Loucy (cell line): Measurements from ENCODE around the gene LRRC58.

Experiments
- H2AFZ ChIP-seq: fragments of 200-600 bp; sonication (generic); 2 replicates; pipeline ENCODE4 v1.6.0; 2016; ENCODE audit warnings: antibody characterized with exemption, mild to moderate bottlenecking, low read length, moderate library complexity
- H3F3A ChIP-seq: fragments of 200-600 bp; 2 replicates; pipeline ENCODE4 v1.6.0; 2016; ENCODE audit warnings: antibody characterized with exemption, low read depth, mild to moderate bottlenecking
- H3K27me3 ChIP-seq: fragments of 200-600 bp; sonication (generic); 2 replicates; pipeline ENCODE4 v1.6.1; 2014; ENCODE audit warnings: low read length, mild to moderate bottlenecking; ENCODE audit not compliant: insufficient read depth, poor library complexity, severe bottlenecking
- H3K36me3 ChIP-seq: fragments of 200-600 bp; sonication (generic); 2 replicates; pipeline ENCODE4 v1.6.1; 2016; ENCODE audit warnings: low read length; ENCODE audit not compliant: insufficient read depth
- H3K4me1 ChIP-seq: fragments of 200-600 bp; sonication (generic); 2 replicates; pipeline ENCODE4 v1.5.1; 2014; ENCODE audit warnings: low read length, mild to moderate bottlenecking; ENCODE audit not compliant: insufficient read depth, poor library complexity, severe bottlenecking
- H3K4me2 ChIP-seq: fragments of 200-600 bp; sonication (generic); 2 replicates; pipeline ENCODE4 v1.6.0; 2014; ENCODE audit warnings: antibody characterized with exemption, low read length, low read depth, mild to moderate bottlenecking; ENCODE audit not compliant: poor library complexity, severe bottlenecking
- H3K4me3 ChIP-seq: fragments of 200-600 bp; sonication (generic); 2 replicates; pipeline ENCODE4 v1.5.1; 2014; ENCODE audit warnings: low read length, mild to moderate bottlenecking, mixed read lengths; ENCODE audit not compliant: poor library complexity, severe bottlenecking
- H3K79me2 ChIP-seq: fragments of 200-600 bp; sonication (generic); 2 replicates; pipeline ENCODE4 v1.6.1; 2014; ENCODE audit warnings: low read length; ENCODE audit not compliant: insufficient read depth
- H3K9ac ChIP-seq: fragments of 200-600 bp; sonication (generic); 2 replicates; pipeline ENCODE4 v1.6.0; 2014; ENCODE audit warnings: mild to moderate bottlenecking, low read depth, low read length, moderate library complexity; ENCODE audit not compliant: poor library complexity, severe bottlenecking
- H3K9me2 ChIP-seq: fragments of 200-600 bp; sonication (generic); replicated peaks from 2 replicates; pipeline ENCODE4 v1.6.1; 2016; ENCODE audit warnings: low read depth, low read length, mixed read lengths
- H3K9me3 ChIP-seq: fragments of 200-600 bp; sonication (generic); 2 replicates; pipeline ENCODE4 v1.6.1; 2014; ENCODE audit warnings: mild to moderate bottlenecking, antibody characterized with exemption, low read length, low read depth; ENCODE audit not compliant: insufficient read depth
- H4K20me1 ChIP-seq: fragments of 200-600 bp; sonication (generic); 2 replicates; pipeline ENCODE4 v1.6.0; 2014; ENCODE audit warnings: antibody characterized with exemption, low read length, mild to moderate bottlenecking; ENCODE audit not compliant: insufficient read depth, poor library complexity, severe bottlenecking
- CTCF ChIP-seq: fragments of 200-600 bp; sonication (generic); conservative IDR thresholded peaks from 2 replicates; pipeline ENCODE4 v1.5.1; 2014; ENCODE audit warnings: mild to moderate bottlenecking, antibody characterized with exemption, low read length
- EZH2phosphoT487 ChIP-seq: fragments of 200-600 bp; IDR thresholded peaks from 2 replicates; pipeline ENCODE4 v1.6.1; 2018; ENCODE audit warnings: antibody characterized with exemption, mild to moderate bottlenecking, moderate library complexity, borderline replicate concordance

LRRC58 gene

GRCh38 chr3:120368172-120368571 lies 19.0 kb upstream of the LRRC58 start:
- no peaks in the 10 kb centered on the region for H4K20me1 ChIP-seq
- no peaks in the 10 kb centered on the region for H3K4me1 ChIP-seq
- no peak overlapping the region for H2AFZ ChIP-seq
- H3K4me2 ChIP-seq: no peak overlapping the region
- no peaks in the 10 kb centered on the region for H3K9me3 ChIP-seq
- H3K27me3 ChIP-seq: no peaks in the 10 kb centered on the region
- H3K79me2 ChIP-seq: no peaks in the 10 kb centered on the region
- no peaks in the 10 kb centered on the region for H3K36me3 ChIP-seq
- H3K9me2 ChIP-seq: no peaks in the 10 kb centered on the region
- H3K4me3 ChIP-seq: no peak overlapping the region
- TF ChIP-seq EZH2phosphoT487 (no peak), CTCF (no peak)
- no peaks in the 10 kb centered on the region for H3F3A ChIP-seq
- no peak overlapping the region for H3K9ac ChIP-seq

- H2AFZ ChIP-seq: no peak overlapping the region
- H3K4me1 ChIP-seq: no peaks in the 10 kb centered on the region
- no peaks in the 10 kb centered on the region for H3K27me3 ChIP-seq
- H3K9me3 ChIP-seq: no peaks in the 10 kb centered on the region
- H4K20me1 ChIP-seq: no peaks in the 10 kb centered on the region
- no peaks in the 10 kb centered on the region for H3K36me3 ChIP-seq
- no peak overlapping the region for H3K9ac ChIP-seq
- TF ChIP-seq EZH2phosphoT487: no peak
- no peak for TF ChIP-seq CTCF
- H3K9me2 ChIP-seq: no peaks in the 10 kb centered on the region
- H3K4me2 ChIP-seq: no peak overlapping the region
- H3K79me2 ChIP-seq: no peaks in the 10 kb centered on the region
- H3K4me3 ChIP-seq: no peak overlapping the region
- H3F3A ChIP-seq: no peaks in the 10 kb centered on the region
Measured at GRCh38 chr3:120364821-120365220, 15.7 kb upstream of the LRRC58 start.

GRCh38 chr3:120364101-120364500 lies 14.9 kb upstream of the LRRC58 start:
- H3K4me1 ChIP-seq: no peaks in the 10 kb centered on the region
- no peaks in the 10 kb centered on the region for H4K20me1 ChIP-seq
- no peaks in the 10 kb centered on the region for H3K27me3 ChIP-seq
- H3K4me3 ChIP-seq: no peak overlapping the region
- no peaks in the 10 kb centered on the region for H3K36me3 ChIP-seq
- H3K9me3 ChIP-seq: no peaks in the 10 kb centered on the region
- no peaks in the 10 kb centered on the region for H3K79me2 ChIP-seq
- no peaks in the 10 kb centered on the region for H3K9me2 ChIP-seq
- no peak overlapping the region for H3K9ac ChIP-seq
- TF ChIP-seq CTCF (no peak), EZH2phosphoT487 (no peak)
- no peaks in the 10 kb centered on the region for H3F3A ChIP-seq
- H3K4me2 ChIP-seq: no peak overlapping the region
- H2AFZ ChIP-seq: no peak overlapping the region
